ENCODE results near the gene EEA1.

DNA sequence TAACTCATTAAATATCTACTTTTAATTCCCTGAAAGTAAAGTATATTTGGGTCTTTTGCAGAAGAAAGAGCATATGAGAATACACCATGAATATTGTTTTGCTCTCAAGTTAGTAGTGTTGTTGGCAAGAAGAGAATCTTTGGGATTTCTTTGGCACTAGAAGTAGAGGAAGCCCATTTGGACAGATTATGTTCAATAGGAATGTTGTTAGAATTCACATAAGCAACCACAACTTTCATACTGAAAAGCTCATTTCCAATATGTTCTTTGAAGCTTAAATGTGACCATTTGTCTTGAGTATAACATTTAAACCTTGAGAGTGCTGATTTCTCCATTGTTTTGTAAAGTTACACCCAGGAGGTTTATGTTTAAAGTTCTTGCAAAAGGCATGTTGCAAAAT, 188.7 kb downstream of the EEA1 start:
- TF ChIP-seq SIN3A (IDR thresholded peaks at IDR 0.05; ENCODE audit: borderline replicate concordance, insufficient read depth, low read length) (no peak), POLR2AphosphoS5 (IDR thresholded peaks at IDR 0.05; ENCODE audit: low read depth, low read length) (no peak)
- TF ChIP-seq, protein P1, sequence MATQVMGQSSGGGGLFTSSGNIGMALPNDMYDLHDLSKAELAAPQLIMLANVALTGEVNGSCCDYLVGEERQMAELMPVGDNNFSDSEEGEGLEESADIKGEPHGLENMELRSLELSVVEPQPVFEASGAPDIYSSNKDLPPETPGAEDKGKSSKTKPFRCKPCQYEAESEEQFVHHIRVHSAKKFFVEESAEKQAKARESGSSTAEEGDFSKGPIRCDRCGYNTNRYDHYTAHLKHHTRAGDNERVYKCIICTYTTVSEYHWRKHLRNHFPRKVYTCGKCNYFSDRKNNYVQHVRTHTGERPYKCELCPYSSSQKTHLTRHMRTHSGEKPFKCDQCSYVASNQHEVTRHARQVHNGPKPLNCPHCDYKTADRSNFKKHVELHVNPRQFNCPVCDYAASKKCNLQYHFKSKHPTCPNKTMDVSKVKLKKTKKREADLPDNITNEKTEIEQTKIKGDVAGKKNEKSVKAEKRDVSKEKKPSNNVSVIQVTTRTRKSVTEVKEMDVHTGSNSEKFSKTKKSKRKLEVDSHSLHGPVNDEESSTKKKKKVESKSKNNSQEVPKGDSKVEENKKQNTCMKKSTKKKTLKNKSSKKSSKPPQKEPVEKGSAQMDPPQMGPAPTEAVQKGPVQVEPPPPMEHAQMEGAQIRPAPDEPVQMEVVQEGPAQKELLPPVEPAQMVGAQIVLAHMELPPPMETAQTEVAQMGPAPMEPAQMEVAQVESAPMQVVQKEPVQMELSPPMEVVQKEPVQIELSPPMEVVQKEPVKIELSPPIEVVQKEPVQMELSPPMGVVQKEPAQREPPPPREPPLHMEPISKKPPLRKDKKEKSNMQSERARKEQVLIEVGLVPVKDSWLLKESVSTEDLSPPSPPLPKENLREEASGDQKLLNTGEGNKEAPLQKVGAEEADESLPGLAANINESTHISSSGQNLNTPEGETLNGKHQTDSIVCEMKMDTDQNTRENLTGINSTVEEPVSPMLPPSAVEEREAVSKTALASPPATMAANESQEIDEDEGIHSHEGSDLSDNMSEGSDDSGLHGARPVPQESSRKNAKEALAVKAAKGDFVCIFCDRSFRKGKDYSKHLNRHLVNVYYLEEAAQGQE (IDR thresholded peaks at IDR 0.05; ENCODE audit: insufficient read depth in 1 of 2, low read depth in 2 of 2, low read length in 2 of 2): no peak
